ENCODE results near the gene TEX2. TPM values are rescaled to one million over a fixed set of nuclear protein-coding genes. Genes with fewer than 3 reads are reported as not detected.
"Not testable (repeated sequence)": the region's sequence is repeated elsewhere in the genome, so short reads cannot be mapped to it uniquely, and the experiment has no call there.

The TEX2 gene
- total RNA-seq, 1 experiment from 2014 or later = 8.5 TPM

GRCh38 chr17:64134216-64134970, 128.7 kb downstream of the TEX2 start:
- in situ Hi-C loops (cut with HindIII; ENCODE audit: low pct_unique_long_range_greater_than_20kb, low sequenced_read_pairs) = no loop called here
- no peak for DNase-seq (ENCODE audit: low read depth)

GRCh38 chr17:64133546-64134215, 129.4 kb downstream of the TEX2 start:
- DNase-seq (ENCODE audit: low read depth) = peak; percentile 44
- in situ Hi-C loops (cut with HindIII; ENCODE audit: low pct_unique_long_range_greater_than_20kb, low sequenced_read_pairs) = no loop called here

GRCh38 chr17:64131606-64132270, 131.3 kb downstream of the TEX2 start:
- no peak for DNase-seq (ENCODE audit: low read depth)
- in situ Hi-C loops (cut with HindIII; ENCODE audit: low pct_unique_long_range_greater_than_20kb, low sequenced_read_pairs) = no loop called here

- in situ Hi-C loops (cut with HindIII; ENCODE audit: low pct_unique_long_range_greater_than_20kb, low sequenced_read_pairs) = no loop called here
These were observed 132.5 kb downstream of the TEX2 start for GRCh38 chr17:64130559-64131001.

GRCh38 chr17:64129765-64130558, 133.1 kb downstream of the TEX2 start, which contains the start of gene ERN1:
ERN1 (minus strand) TSS chr17:64130144; CDS start chr17:64130029, 115 bp downstream.
- peak; percentile 84 for DNase-seq (ENCODE audit: low read depth)
- in situ Hi-C loops (cut with HindIII; ENCODE audit: low pct_unique_long_range_greater_than_20kb, low sequenced_read_pairs) = no loop called here

More at GRCh38 chr17:64130559-64131001, 132.5 kb downstream of the TEX2 start:
- DNase-seq (ENCODE audit: low read depth) = no peak

GRCh38 chr17:64129515-64129764, 133.6 kb downstream of the TEX2 start:
- no peak for DNase-seq (ENCODE audit: low read depth)
- in situ Hi-C loops (cut with HindIII; ENCODE audit: low pct_unique_long_range_greater_than_20kb, low sequenced_read_pairs) = no loop called here

- DNase-seq (ENCODE audit: low read depth) = no peak
- in situ Hi-C loops (cut with HindIII; ENCODE audit: low pct_unique_long_range_greater_than_20kb, low sequenced_read_pairs) = no loop called here
These were observed 134.1 kb downstream of the TEX2 start for GRCh38 chr17:64128787-64129514.

- no peak for DNase-seq (ENCODE audit: low read depth)
- in situ Hi-C loops (cut with HindIII; ENCODE audit: low pct_unique_long_range_greater_than_20kb, low sequenced_read_pairs) = no loop called here
These were observed 136.1 kb downstream of the TEX2 start for GRCh38 chr17:64126918-64127317.

- in situ Hi-C loops (cut with HindIII; ENCODE audit: low pct_unique_long_range_greater_than_20kb, low sequenced_read_pairs) = no loop called here
- no peak for DNase-seq (ENCODE audit: low read depth)
These were observed 137.1 kb downstream of the TEX2 start for GRCh38 chr17:64125937-64126336.

GRCh38 chr17:64124609-64125008, 138.5 kb downstream of the TEX2 start:
- in situ Hi-C loops (cut with HindIII; ENCODE audit: low pct_unique_long_range_greater_than_20kb, low sequenced_read_pairs) = no loop called here
- no peak for DNase-seq (ENCODE audit: low read depth)

GRCh38 chr17:64123114-64123513, 139.9 kb downstream of the TEX2 start:
- in situ Hi-C loops (cut with HindIII; ENCODE audit: low pct_unique_long_range_greater_than_20kb, low sequenced_read_pairs) = no loop called here
- DNase-seq (ENCODE audit: low read depth) = no peak

- DNase-seq (ENCODE audit: low read depth); in situ Hi-C loops (cut with HindIII; ENCODE audit: low pct_unique_long_range_greater_than_20kb, low sequenced_read_pairs): not testable (repeated sequence)
These were observed 141.9 kb downstream of the TEX2 start for GRCh38 chr17:64120972-64121786.

GRCh38 chr17:64120159-64120810, 142.8 kb downstream of the TEX2 start:
- in situ Hi-C loops (cut with HindIII; ENCODE audit: low pct_unique_long_range_greater_than_20kb, low sequenced_read_pairs) = no loop called here
- no peak for DNase-seq (ENCODE audit: low read depth)

- in situ Hi-C loops (cut with HindIII; ENCODE audit: low pct_unique_long_range_greater_than_20kb, low sequenced_read_pairs) = no loop called here
- no peak for DNase-seq (ENCODE audit: low read depth)
These were observed 144.8 kb downstream of the TEX2 start for GRCh38 chr17:64117981-64118979.

- DNase-seq (ENCODE audit: low read depth) = no peak
- in situ Hi-C loops (cut with HindIII; ENCODE audit: low pct_unique_long_range_greater_than_20kb, low sequenced_read_pairs) = no loop called here
These were observed 147.1 kb downstream of the TEX2 start for GRCh38 chr17:64115822-64116534.
